GM19372 (cell line): ENCODE measurements around the gene RBM20.

Source experiments
- ATAC-seq: cut with Tn5 transposase; IDR thresholded peaks from one replicate; pipeline ENCODE4 v1.9.1; 2021; ENCODE audit warnings: mild to moderate bottlenecking, low read depth, moderate library complexity; ENCODE audit not compliant: unreplicated experiment

RBM20 gene

GRCh38 chr10:110822712-110823311, 178.7 kb downstream of the RBM20 start:
- ATAC-seq, result no peak

DNA sequence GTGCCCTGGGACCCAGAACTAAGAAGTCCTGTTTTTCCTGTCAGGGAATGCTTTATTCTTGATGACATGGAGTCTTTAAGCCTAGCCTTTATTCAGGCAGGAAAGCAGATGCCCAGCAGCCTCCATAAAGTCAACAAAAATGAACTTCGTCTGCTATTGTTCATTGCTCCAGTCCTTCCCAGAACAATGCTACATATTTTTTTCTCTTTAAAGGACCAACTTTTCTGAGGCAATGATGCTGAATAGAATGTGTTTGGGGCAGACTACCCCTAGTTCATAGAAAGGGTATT, 180.0 kb downstream of the RBM20 start:
- no peak for ATAC-seq

GRCh38 chr10:110824660-110825059, 180.5 kb downstream of the RBM20 start:
- no peak for ATAC-seq

DNA sequence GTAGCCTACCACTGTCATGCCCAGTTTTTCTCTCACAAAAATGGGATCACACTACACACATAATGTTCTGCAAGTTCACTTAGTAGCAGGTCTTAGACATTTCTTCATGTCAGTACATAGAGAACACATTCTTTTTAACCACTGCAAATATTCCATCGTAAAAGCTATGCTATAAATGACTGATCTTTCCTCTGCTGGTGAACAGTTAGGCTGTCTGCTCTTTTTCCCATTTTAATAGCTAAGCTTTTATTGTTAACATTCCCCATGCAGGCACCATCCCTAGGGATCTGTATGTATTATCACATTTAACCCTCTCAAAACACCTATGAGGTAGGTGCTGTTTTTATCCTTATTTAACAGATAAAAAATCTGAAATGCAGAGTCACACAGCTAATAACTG, 181.4 kb downstream of the RBM20 start:
- ATAC-seq, result no peak

DNA sequence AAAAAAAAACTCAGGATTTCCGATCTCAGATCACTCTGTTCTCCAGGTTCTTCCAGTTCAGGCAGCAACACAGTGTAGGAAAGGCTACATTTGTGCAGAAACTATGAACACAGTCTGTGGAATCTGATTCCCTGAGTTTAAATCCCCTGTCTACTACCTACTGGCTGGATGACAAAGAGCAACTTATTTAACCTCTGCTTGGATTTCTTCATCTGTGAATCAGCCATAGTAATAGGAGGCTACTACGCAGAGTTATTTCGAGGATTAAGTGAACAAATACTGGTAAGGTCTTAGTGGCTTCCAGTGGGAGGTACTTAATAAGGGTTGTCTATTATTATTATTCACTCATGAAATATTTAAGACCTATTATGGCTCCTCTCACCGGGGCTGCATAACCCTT, 183.3 kb downstream of the RBM20 start:
- no peak for ATAC-seq

GRCh38 chr10:110827875-110828274, 183.7 kb downstream of the RBM20 start:
- no peak for ATAC-seq

DNA sequence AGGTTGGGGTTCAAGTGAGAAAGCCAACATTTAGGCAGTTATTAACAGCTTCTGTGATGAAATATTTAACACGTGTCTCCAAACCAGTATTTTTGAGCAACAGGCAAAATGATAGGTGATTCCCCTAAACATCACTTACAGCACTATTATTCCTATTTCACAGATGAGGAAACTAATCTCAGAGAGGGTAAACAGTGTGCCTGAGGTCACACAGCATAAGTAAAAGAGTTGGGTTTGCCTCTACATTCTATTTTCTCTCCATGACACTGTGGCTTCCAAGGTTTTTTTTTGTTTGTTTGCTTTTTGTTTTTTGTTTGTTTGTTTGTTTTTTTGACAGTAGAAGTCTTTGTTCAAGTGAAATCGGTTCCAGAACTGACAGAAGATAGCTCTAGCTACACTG, 184.4 kb downstream of the RBM20 start:
- ATAC-seq, result no peak

GRCh38 chr10:110829721-110830410, 185.7 kb downstream of the RBM20 start:
- ATAC-seq, result no peak

- ATAC-seq, result no peak
These were observed 189.3 kb downstream of the RBM20 start for GRCh38 chr10:110833234-110833940.

- ATAC-seq, result no peak
These were observed 189.9 kb downstream of the RBM20 start for GRCh38 chr10:110833941-110834628.

DNA sequence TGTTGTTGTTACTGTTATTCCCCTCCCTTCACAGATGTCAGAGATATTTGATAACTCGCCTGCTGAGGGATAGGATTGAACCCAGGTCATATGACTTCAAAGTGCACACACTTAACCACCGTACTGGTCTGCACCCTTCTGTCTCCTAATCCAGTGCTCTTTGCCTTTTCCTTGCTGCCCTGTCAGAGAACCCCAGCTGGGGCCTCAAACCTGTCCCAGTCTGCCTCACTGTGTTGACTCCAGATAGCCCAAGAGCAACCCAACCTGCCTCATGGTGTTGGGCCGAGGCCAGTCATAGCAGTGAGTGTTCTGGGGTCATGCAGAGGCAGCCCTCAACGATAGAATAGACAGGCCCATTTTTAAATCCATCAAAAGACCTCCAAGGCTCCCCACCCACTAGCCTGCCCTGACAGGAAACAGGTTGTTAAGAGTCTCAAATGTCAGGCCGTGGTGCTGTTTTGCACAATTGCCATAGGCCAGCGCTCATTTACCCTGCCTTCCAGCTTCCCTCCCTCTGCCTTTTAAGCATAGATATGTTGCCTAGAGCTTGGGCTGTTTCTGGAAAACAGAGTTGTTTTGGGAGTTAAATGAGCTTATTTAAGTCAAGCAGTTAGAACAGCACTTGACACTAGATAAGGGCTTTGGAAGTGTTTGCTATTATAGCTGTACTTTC, 190.6 kb downstream of the RBM20 start:
- no peak for ATAC-seq

GRCh38 chr10:110835841-110836240, 191.7 kb downstream of the RBM20 start:
- ATAC-seq, result no peak

DNA sequence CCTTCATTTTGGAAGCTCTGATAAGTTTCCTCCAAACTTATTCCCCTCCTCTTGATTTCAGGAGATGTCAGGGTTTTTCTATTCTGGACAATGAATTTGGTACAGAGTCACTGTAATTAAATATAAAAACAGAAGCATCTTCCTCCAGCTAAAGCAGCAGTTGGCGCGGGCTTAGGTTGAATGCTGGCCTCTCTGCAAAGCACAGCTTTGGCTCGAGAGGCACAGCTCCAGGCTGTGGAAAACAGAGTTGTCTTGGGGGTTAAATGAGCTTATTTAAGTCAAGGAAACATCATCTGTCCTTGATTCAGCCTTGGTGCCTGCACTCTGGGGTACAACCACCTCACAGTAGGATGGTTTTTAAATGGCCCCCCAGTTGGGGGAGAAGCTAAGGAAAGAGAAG, 192.6 kb downstream of the RBM20 start:
- no peak for ATAC-seq

DNA sequence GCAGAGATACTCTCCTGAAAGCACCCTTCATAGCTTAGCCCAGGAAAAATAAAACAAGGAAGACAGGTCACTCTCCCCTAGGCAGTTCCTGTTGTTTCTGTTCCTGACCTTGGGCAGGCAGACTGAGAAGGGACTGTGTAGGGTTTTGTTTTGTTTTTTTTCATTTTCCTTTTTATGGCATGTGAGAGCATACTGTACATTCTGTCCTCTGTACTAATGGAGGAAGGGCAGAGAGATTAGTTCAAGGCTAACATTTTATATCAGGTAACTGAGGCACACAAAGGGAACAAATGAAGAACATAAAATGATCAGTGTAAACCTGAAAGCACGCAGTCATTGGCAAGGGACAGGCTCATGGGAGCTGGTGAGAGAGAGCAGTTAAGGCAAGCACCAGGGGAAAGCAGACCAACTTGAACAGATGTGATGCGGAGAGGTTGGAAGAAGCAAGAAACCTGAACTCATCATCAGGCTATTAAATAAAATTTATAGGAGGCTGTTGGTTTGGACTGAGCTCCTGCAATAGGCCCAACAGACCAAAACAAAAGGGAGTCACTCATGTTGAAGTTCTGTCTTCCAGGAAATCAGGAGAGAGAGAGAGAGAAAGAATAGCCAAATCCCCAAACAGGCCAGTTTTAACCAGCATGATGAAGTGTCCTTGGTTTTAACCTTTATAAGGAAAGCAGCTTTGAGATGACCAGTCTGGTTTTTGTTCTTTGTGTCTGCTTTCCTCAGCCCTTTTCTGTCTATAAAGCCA, 193.5 kb downstream of the RBM20 start:
- ATAC-seq, result no peak

- no peak for ATAC-seq
These were observed 196.2 kb downstream of the RBM20 start for GRCh38 chr10:110840225-110840922.

DNA sequence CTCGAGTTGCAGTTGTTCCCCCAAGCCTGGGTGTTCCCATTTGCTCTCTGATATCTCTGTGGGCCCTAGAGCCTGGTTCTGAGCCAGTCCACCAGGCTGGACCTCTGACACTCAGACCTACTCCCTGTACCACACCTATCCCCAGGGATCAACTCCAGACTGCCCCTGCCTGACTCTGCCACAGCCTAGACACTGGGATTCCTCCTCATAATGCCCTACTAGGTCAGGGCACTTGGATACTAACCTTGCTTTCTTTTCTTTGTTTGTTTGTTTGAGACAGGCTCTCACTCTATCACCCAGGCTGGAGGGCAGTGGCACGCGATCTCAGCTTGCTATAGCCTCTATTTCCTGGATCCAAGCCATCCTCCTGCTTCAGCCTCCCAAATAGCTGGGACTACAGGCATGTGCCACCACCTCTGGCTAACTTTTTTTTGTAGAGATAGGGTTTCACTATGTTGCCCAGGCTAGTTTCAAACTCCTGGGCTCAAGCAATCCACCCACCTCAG, 196.8 kb downstream of the RBM20 start:
- ATAC-seq, result no peak

GRCh38 chr10:110841767-110842267, 197.7 kb downstream of the RBM20 start:
- ATAC-seq, result peak; percentile 63

DNA sequence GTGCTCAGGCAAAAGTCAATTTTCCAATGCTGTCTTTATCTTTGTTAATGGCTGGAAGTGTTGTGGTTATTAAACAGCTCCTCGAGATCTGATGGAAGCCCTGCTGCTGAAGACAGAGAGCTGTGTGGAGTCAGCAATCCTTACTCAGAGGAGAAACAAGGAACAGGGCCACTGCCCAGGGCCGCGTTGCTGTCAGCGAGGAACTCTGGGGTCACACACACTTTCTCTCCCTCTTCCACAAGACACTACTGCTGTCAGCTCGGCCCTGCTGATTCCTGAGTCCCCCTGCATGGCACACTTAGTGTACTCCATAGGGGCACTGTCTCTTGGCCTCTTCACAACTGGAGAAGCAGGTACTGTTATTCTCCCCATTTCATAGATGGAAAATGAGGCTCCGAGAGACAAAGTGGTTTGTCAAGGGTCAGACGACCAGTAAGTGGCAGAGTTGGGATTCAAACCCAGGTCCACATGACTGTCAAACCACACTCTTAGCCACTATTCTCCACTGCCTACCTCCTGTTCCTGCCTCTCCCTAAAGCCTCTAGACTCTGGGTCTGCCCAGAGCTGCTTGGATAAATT, 198.3 kb downstream of the RBM20 start:
- ATAC-seq, result peak; percentile 6

GRCh38 chr10:110843031-110843430, 198.9 kb downstream of the RBM20 start:
- peak; percentile 77 for ATAC-seq
